ENCODE results near the gene ZSCAN4.

Gene ZSCAN4, protein sequence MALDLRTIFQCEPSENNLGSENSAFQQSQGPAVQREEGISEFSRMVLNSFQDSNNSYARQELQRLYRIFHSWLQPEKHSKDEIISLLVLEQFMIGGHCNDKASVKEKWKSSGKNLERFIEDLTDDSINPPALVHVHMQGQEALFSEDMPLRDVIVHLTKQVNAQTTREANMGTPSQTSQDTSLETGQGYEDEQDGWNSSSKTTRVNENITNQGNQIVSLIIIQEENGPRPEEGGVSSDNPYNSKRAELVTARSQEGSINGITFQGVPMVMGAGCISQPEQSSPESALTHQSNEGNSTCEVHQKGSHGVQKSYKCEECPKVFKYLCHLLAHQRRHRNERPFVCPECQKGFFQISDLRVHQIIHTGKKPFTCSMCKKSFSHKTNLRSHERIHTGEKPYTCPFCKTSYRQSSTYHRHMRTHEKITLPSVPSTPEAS

DNA sequence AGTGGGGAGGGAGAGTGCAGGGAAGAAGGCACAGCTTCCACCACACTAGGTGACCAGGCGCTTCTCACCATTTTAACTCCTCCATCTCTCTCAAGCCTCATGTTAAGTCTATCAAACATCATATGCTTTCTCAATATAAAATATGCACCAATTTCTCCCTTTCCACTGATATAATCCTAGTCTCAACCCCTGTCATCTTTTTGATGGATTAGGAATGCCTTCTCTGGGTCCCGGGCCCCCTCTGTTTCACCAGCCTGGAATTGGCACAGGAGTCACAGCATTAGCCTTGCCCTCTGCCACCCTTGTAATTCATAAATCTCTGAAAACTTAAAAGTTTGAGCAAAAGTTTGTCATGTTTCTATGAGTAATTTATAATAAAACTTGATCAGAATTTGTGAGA lies at the start of gene ZSCAN4:
TSS of gene ZSCAN4 (plus strand) at position 301 of the 400 bp plus-strand sequence. CDS start 7,211 bp downstream, outside the sequence.
- DNase-seq: no peak

DNA sequence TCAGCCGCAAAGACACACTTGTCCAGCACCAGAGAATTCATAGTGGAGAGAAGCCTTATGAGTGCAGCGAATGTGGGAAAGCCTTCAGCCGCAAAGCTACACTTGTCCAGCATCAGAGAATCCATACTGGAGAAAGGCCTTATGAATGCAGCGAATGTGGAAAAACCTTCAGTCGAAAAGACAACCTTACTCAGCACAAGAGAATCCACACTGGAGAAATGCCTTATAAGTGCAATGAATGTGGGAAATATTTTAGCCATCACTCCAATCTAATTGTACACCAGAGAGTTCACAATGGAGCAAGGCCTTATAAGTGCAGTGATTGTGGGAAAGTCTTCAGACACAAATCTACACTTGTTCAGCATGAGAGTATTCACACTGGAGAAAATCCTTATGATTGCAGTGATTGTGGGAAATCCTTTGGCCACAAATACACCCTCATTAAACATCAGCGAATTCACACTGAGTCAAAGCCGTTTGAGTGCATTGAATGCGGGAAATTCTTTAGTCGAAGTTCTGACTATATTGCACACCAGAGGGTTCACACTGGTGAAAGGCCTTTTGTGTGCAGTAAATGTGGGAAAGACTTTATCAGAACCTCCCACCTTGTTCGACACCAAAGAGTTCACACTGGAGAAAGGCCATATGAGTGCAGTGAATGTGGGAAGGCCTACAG lies 47.9 kb upstream of the ZSCAN4 start:
- peak; percentile 50 for DNase-seq

DNA sequence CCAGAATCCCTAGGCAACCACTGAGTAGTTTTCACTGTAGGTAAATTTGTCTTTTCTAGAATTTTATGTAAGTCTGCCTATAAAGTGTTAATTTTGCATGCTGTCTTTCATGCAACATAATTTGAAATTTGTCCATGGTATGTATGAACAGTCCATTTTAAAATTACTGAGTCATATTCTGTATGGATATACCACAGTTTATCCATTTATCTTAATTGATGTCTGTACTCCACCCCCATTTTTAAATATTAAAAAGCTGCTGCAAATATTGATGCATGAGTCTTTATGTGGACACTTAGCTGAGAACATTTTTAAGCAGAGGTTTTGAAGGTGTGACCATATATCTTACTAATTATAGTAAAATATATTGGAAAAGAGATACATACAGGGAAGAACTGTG lies 45.6 kb upstream of the ZSCAN4 start:
- DNase-seq: no peak

DNA sequence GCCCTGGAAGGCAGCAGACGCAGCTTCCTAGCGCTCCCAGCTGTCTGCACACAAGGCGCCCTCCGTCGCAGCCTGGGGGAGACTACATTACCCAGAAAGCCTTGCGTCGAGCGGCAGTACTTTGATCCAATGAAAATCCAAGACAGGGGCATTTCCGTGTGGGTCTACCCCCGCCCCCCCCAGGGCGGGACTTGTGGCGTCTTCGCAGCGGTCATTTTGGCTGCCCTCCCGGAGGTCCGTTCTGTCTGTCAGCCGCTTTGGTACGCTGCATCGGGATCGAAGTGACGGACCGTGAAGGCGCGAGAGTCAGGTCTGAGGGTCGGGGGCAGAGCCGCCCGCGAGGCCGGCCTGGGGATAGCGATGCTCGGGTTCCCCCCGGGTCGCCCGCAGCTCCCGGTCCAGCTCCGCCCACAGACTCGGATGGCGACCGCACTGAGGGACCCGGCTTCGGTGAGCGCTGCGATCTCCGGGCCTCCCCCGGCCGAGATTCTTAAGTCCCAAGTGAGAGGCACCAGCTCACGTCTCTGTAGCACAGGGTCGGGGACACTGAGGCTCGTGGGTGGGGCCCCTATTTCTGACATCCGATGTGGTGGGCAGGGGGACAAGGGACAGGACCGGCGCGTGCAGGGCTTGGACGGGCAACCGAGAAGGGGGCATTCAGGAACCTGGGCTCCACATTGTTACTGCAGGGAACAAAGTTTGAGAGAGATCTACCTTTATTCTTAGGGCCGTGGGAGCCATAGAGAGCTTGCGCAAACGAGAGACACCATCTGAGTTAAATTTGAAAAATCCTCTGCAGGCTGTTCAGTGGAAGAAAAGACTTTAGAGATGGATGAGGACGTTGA lies 35.5 kb upstream of the ZSCAN4 start, which contains the start of gene ZNF211:
TSS of gene ZNF211 (plus strand) at position 182 of the 845 bp plus-strand sequence. CDS start at position 361, 179 bp downstream.
- peak; percentile 99 for DNase-seq

DNA sequence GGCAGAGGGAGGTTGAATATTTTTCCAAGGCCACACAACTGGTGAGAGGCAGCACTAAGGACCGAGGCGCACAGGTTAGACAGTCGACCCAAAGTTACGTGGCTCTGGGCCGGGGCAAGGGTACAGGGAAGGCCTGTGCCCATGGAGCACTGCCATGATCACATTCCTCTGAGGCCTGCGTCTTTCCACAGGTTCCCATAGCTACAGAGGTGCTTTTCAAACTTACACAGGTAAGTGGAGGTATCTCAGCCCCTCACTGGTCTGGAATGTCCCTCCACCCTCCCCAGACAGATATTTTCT lies 35.0 kb upstream of the ZSCAN4 start:
- no peak for DNase-seq

DNA sequence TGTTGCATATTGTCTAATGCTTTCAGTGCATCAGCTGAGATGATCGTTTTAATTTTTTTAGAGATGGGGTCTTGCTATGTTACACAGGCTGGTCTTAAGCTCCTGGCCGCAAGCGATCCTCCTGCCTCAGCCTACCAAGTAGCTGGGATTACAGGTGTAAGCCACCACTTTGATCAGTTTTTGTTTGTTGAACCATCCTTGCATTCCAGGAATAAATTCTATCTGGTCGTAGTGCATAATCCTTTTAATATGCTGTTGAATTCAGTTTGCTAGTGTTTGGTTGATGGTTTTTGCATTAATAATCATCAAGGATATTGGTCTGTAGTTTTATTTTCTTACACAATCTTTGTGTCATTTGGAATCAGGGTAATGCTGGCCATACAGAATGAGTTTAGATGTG lies 31.4 kb upstream of the ZSCAN4 start:
- DNase-seq: peak; percentile 26

DNA sequence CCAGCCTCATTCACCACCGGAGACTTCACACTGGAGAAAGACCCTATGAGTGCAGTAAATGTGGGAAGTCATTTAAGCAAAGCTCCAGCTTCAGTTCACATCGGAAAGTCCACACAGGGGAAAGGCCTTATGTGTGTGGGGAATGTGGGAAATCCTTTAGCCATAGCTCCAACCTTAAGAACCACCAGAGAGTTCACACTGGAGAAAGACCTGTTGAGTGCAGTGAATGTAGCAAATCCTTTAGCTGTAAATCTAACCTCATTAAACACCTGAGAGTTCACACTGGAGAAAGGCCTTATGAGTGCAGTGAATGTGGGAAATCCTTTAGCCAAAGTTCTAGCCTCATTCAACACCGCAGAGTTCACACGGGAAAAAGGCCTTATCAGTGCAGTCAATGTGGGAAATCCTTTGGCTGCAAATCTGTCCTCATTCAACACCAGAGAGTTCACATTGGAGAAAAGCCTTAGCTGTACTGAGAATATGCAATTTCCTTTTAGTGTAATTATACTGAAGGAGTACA lies 27.0 kb upstream of the ZSCAN4 start:
- no peak for DNase-seq

DNA sequence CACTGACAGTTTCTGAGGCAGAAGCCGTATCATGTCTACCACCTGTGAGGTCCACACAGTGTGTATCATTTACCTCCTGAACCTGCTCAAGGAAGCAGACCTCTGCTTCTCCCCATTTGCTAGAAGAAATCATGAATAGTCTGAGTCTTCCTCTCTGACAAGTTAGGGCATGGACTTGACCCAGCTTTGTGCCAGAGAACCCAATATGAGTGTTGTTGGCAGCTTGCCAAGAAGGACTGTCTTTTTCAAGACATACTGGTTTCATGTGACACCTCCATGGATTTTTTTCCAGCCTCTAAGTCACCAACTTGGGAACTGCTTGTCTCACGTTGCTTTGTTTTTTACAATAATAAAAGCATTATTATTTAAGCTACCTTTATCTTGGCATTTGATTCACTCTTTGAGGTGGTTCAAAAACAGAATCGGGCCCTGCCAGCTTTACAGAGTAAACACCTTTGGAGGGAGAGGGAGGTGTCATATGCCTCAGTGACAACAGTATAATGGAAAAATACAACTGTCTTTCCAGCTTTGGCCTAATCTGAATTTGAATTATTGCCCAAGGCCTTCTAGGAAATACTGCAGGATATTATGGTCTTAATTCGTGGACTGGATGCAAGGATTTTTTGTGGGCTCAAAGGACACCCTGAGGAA lies 26.2 kb upstream of the ZSCAN4 start:
- no peak for DNase-seq

DNA sequence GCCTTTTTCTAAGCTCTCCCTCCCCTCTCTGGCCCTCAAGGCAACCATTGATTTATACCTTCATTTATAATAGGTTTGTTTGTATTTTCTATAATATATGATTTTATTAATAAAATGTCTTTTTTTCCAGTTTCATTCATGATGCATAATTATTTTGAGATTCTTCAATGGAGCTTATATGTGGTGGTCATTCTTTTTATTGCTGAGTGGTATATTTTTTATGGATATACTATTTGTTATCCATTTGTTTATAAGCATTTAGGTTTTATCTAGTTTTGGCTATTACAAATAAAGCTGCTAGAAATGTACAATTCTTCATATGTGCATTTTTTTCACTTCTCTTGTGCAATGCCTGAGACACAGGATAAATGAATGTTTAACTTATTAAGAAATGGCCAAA lies 25.0 kb upstream of the ZSCAN4 start:
- DNase-seq: no peak

DNA sequence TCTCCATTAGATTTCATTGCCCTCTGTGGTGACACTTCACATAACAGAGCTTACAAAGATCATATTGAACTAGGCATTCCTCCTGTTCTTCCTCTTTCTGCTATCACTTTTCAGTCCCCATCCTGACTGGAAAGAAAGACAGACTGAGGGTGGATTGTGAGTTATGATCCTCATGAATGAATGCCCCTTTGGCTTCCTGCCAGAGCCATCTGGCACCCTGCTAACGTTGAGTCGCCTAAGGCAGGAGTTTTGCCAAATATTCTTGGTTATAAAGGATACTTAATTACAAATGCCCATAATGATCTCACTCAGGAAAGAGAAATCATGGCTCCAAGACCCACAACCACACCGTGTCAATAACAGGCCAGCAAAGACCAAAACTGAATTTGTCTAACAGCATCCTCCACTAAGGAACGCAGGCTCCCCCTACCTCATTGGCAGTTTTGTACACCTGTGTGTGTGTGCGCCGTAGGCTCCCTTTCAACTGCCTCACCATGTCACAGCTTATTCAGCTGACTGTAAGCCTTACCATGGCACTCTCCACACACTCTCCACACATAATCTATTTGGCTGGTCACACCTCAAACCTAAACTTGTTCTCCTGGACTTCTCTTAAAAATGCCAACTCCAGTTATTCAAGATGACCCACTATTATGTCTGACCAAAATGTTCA lies 20.3 kb upstream of the ZSCAN4 start:
- DNase-seq: no peak

DNA sequence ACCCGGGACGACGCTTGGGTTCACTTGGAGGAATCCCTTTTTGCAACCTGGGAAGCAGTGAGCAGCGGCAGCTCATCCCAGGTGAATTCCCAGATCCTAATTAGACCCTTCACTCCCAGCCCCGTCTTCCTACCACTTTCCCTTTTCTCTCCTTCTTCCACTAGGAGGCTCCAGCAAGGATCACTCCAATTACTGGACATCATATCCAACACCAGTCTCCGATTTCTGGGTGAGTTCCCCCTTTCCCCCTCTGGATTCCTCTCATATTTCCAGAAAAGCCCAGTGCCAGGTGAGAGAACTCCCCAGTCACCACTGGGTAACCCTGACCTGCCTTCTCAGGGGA lies 17.1 kb upstream of the ZSCAN4 start:
- no peak for DNase-seq

DNA sequence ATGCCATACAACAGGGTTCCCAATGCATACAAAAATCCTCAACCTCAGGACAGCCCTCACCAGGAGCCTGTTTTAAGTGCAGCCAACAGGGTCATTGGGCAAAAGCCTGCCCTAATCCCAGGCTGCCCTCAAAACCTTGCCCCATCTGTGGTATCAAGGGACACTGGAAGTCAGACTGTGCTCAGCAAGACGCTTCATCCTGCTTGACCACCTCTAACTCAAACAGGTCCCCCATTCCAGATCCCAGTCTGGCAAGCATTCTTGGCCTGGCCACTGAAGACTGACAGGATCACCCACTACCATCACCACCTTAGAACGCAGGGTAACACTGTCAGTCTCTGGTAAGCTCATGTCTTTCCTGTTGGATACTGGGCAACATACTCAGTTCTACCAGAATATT lies 15.0 kb upstream of the ZSCAN4 start:
- DNase-seq: no peak

DNA sequence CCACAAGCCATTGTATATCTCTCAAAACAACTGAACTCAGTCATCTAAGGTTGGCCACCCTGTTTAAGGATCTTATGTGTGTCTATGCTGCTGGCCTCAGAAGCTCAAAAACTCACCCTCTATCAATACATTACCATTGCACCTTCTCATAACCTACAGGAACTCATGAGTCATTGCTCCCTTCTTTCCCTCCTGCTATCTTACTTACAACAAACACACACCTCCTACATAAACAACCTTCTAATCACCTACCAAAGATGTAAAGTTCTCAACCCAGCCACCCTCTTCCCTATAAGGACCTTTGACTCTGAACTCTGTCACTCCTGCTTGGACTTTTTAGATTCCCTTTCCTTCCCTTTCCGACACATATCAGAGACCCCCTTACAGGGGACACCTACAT lies 13.3 kb upstream of the ZSCAN4 start:
- no peak for DNase-seq

DNA sequence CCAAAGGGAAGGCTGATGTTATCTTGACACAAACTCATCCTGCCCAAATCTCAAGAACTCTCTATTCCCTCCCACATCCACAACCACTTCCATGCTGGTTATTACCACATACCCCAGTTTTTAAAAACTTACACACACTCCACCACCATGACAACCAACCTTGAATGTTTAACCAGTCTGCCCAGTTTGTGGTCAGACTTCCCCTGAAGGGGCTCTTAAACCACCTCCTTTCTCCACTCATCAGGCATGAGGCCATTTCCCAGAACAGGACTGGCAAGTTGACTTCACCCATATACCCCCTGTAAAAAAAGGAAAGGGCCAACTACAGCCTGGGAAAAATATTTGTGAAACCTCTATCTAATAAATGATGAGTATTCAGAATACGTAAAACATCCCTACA lies 12.4 kb upstream of the ZSCAN4 start:
- no peak for DNase-seq

DNA sequence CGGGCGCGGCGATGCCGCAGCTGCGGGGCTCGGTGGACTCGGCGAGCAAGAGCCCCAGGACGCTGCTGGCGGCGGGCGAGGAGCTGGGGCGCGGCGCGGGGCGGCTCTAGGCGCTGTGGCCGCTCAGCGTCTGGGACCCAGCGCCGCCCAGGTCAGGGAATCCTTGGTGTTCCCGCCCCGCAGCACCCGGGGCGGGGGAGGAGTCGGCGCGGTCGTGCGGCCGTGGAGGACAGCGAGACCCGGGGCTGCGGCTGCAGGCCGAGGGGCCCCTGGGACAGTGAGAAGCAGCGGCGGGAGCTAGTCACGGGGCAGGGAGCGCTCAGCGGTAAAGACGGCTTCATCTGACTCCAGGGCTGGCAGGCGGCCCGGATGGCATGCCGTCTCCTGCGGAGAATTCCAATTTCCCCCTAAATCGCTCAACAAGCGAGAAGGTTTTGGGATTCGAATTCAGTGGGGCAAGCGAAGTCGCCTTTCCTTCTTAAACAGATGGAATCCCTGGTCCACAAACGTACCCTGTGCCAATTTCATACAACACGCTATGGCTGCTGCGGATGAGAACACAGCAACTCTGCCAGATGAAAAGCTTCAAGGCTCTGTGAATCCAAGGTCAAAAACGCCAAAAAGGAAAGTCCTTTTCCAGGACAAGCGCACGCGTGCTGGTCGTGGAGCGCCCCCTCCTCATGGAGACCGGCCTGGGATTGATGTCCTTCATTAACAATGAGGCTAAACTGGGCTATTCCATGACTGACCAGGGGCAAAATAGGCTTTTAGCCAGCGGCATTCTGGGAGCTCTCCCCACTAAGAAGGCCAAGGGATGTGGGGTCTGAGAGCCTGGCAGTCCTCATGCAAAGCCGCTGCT lies 4.2 kb upstream of the ZSCAN4 start:
- DNase-seq: peak; percentile 82

DNA sequence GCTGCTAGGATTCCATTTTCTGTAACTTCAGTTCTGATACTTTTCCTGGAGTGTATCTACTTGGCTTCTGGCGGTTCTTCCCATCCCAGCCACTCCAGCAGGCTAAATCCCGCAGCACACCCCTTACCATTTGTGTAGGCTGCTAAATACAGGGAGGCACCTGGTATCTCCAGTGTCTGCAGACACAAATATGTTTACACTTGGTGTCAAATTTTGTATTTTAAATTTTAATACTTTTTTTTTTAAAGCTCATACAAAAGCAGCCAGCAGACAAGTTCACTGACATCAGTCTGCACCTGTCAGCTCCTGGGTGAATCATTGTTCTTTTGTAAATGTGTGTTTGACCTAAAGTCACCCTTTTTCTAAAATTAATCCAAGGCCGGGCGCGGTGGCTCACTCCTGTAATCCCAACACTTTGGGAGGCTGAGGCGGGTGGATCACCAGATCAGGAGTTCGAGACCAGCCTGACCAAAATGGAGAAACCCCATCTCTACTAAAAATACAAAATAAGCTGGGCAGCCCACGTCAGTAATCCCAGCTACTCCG lies 3.4 kb upstream of the ZSCAN4 start:
- no peak for DNase-seq

DNA sequence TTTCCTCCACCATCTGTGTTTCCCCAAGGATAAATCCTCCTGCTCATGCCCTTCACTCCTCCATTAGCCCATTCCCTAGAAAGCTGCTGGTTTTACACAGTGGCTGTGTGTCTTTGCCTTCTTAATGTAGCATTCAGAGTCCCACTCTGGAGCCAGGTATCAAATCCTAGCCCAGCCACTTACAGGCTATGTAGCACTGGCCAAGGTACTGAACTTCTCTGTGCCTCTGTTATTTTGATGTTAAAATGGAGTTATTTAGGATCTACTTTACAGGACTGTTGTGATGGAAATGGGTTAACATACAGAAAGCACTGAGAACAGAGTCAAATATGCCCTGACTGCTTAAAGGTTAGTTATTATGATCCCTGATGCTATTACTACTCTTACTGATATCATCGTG lies 1.5 kb upstream of the ZSCAN4 start:
- no peak for DNase-seq

DNA sequence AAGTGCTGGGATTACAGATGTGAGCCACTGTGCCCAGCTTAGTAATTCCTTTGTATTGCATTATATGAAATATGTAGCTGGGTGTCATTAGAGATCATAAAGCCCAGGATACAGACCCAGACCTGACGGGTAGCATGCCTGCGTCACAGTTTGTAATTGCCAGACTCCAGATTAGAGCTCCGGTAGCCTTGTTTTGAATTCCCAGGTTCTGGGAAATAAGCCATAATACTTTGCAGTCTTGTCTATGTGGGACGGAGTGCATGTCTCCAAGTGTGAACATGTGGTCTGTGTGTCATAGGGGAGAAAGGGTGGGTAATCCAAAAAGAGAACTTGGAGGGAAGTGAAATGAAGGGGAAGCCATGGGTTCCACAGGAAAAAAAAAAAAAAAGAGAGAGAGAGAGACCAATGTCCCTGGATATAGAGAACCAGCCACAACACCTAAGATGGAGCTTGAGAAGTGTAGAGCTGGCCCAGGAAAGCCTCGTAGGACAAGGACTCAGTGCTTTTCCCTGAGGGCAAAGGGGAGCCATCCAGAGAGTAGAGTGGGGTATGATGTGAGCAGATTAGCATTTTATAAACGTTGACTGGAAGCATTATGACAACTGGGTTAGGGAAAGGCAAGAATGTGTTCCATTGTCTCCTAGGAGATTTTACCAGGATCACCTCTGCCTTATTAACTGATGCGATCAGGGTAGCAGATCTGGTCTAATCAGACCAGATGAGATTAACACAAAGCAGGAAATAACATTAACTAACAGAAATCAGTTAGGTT lies 2.6 kb downstream of the ZSCAN4 start:
- DNase-seq: no peak

DNA sequence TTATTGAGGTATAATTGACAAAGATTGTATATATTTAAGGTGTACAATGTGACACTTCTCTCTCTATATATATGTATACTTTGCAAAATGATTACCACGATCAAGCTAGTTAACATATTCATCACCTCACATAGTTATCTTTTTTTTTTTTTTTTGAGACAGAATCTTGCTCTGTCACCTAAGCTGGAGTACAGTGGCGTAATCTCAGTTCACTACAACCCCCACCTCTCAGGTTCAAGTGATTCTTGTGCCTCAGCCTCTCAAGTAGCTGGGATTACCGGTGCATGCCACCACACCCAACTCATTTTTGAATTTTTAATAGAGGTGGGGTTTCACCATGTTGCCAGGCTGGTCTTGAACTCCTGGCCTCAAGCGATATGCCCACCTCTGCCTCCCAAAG lies 3.7 kb downstream of the ZSCAN4 start:
- DNase-seq: no peak

DNA sequence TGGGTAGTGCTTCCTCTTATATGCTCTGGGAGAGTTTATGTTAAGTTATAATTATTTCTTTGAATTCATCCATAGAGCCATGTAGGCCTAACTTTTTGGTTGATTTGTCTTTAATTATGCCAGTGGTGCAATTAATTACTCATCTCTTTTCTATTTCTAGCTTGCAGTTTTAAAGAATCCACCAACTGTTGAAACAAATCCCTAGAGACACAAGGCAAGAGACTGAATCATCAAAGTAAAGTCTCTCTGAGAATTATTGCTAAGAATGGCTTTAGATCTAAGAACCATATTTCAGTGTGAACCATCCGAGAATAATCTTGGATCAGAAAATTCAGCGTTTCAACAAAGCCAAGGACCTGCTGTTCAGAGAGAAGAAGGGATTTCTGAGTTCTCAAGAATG lies 7.1 kb downstream of the ZSCAN4 start:
- no peak for DNase-seq
